ENCODE results near the gene BACH2. TPM values are rescaled to one million over a fixed set of nuclear protein-coding genes. Genes with fewer than 3 reads are reported as not detected.

The BACH2 gene
- total and polyA plus RNA-seq, 10 of the 15 experiments (the other 5 are each of a cell fraction or from before 2014, with no cell fraction given): 0.03 to 0.28 (median 0.04) TPM; not detected in 3

GRCh38 chr6:89975366-89975765 is 321.3 kb downstream of the BACH2 start:
- RAD21 ChIA-PET (ENCODE audit: unreplicated experiment): interaction anchor here (1.0 kb wide), 1 partner anchor 504 kb away, joined by 4 read pairs; no protein-coding TSS in a partner anchor
- no TSS peak for BruUV-seq (replicated peaks)
- TF ChIP-seq ASH2L (IDR thresholded peaks at IDR 0.05; ENCODE audit: borderline replicate concordance, low read depth) (no peak), NR2C2 (IDR thresholded peaks at IDR 0.05; ENCODE audit: borderline replicate concordance, control insufficient read depth, insufficient read length, low read depth) (no peak), PAX5 (IDR thresholded peaks at IDR 0.05; ENCODE audit: borderline replicate concordance, low read depth, low read length) (no peak), SMC3 (IDR thresholded peaks at IDR 0.05; ENCODE audit: borderline replicate concordance, low read length) (no peak), YY1 (IDR thresholded peaks at IDR 0.05; ENCODE audit: low read depth, low read length) (no peak), FOXK2 (IDR thresholded peaks at IDR 0.05) (no peak), ZNF274 (IDR thresholded peaks at IDR 0.05; ENCODE audit: insufficient read depth, insufficient read length) (no peak)
- ATAC-seq: no peak
- intact Hi-C loops (cut with micrococcal nuclease; ENCODE audit: unreplicated experiment) (no loop called here), in situ Hi-C loops (cut with MboI) (no loop called here)
- H3K4me3 ChIP-seq: no peak overlapping the region
- H3K4me1 ChIP-seq (ENCODE audit: control insufficient read depth, insufficient read depth, low read length): no peaks in the 10 kb centered on the region
- SMC1A ChIA-PET (ENCODE audit: uncharacterized antibody, unreplicated experiment): interaction anchor here (0.6 to 0.7 kb wide), 2 partner anchors 418 to 622 kb away, joined by 3 read pairs; no protein-coding TSS in a partner anchor
- H3K27me3 ChIP-seq (replicated peaks in 1 of 2; ENCODE audit: control insufficient read depth in 2 of 2, insufficient read depth in 2 of 2, low read length in 1 of 2): peaks cover 0 to 3% of the 10 kb centered on the region in 2 experiments; a peak in 2 of 4 replicates
- 0% methylated on average over 1 of the region's 1 CpG for WGBS (ENCODE audit: insufficient coverage, insufficient replicate concordance, low lambda C conversion rate, missing lambda C conversion rate)
- H3K27ac ChIP-seq (ENCODE audit: control insufficient read depth, insufficient read depth): no peak overlapping the region
- no peaks in the 10 kb centered on the region for H3K9me3 ChIP-seq (replicated peaks; ENCODE audit: control insufficient read depth, insufficient read depth, low read length)
- H3K9ac ChIP-seq (ENCODE audit: control insufficient read depth, insufficient read depth, low read length): no peak overlapping the region
- H3K79me2 ChIP-seq (ENCODE audit: control insufficient read depth, insufficient read depth, low read length): no peaks in the 10 kb centered on the region
- no peaks in the 10 kb centered on the region for H4K20me1 ChIP-seq (ENCODE audit: control insufficient read depth, insufficient read depth)
- FAIRE-seq: no peak
- no peaks in the 10 kb centered on the region for H3K36me3 ChIP-seq (ENCODE audit: control insufficient read depth in 2 of 2, insufficient read depth in 2 of 2, low read length in 1 of 2)
- no peak for DNase-seq (ENCODE audit: low read depth, low spot score)
- CTCF ChIA-PET: interaction anchor here (0.6 kb wide), 1 partner anchor 543 kb away, joined by 3 read pairs; no protein-coding TSS in a partner anchor
- no peak overlapping the region for H2AFZ ChIP-seq (ENCODE audit: control insufficient read depth, low read depth, low read length)
- POLR2A ChIA-PET: no interaction called here
- no peak overlapping the region for H3K4me2 ChIP-seq (ENCODE audit: control insufficient read depth, insufficient read depth)

GRCh38 chr6:89974834-89975233 is 321.8 kb downstream of the BACH2 start:
- Histone ChIP-seq H3K27ac (ENCODE audit: control insufficient read depth, insufficient read depth) (no peak overlapping the region), H3K9me3 (replicated peaks; ENCODE audit: control insufficient read depth, insufficient read depth, low read length) (no peaks in the 10 kb centered on the region), H3K79me2 (ENCODE audit: control insufficient read depth, insufficient read depth, low read length) (no peaks in the 10 kb centered on the region), H3K4me1 (ENCODE audit: control insufficient read depth, insufficient read depth, low read length) (no peaks in the 10 kb centered on the region), H4K20me1 (ENCODE audit: control insufficient read depth, insufficient read depth) (no peaks in the 10 kb centered on the region), H3K4me2 (ENCODE audit: control insufficient read depth, insufficient read depth) (no peak overlapping the region), H3K27me3 (replicated peaks in 1 of 2; ENCODE audit: control insufficient read depth in 2 of 2, insufficient read depth in 2 of 2, low read length in 1 of 2) (peaks cover 0 to 3% of the 10 kb centered on the region in 2 experiments; a peak in 2 of 4 replicates), H3K4me3 (no peak overlapping the region), H3K9ac (ENCODE audit: control insufficient read depth, insufficient read depth, low read length) (no peak overlapping the region), H2AFZ (ENCODE audit: control insufficient read depth, low read depth, low read length) (no peak overlapping the region), H3K36me3 (ENCODE audit: control insufficient read depth in 2 of 2, insufficient read depth in 2 of 2, low read length in 1 of 2) (no peaks in the 10 kb centered on the region)
- WGBS (ENCODE audit: insufficient coverage, insufficient replicate concordance, low lambda C conversion rate, missing lambda C conversion rate): 30% methylated on average over 3 of the region's 3 CpGs
- intact Hi-C loops (cut with micrococcal nuclease; ENCODE audit: unreplicated experiment): no loop called here
- no peak for DNase-seq (ENCODE audit: low read depth, low spot score)
- ATAC-seq: no peak
- no peak for FAIRE-seq
- no TSS peak for BruUV-seq (replicated peaks)
- CTCF ChIA-PET: interaction anchor here (0.6 kb wide), 1 partner anchor 542 kb away, joined by 3 read pairs; no protein-coding TSS in a partner anchor
- RAD21 ChIA-PET (ENCODE audit: unreplicated experiment): interaction anchor here (1.0 kb wide), 1 partner anchor 504 kb away, joined by 4 read pairs; no protein-coding TSS in a partner anchor
- POLR2A ChIA-PET: no interaction called here
- SMC1A ChIA-PET (ENCODE audit: uncharacterized antibody, unreplicated experiment): interaction anchor here (0.6 to 0.7 kb wide), 4 partner anchors 34 to 623 kb away, joined by 3 to 6 read pairs (median 3); no protein-coding TSS in a partner anchor
- in situ Hi-C loops (cut with MboI): no loop called here
- TF ChIP-seq RFX5 (IDR thresholded peaks at IDR 0.05; ENCODE audit: low read depth, low read length) (no peak), SIX5 (IDR thresholded peaks at IDR 0.05; ENCODE audit: low read depth, low read length, severe bottlenecking) (no peak), ZNF274 (IDR thresholded peaks at IDR 0.05; ENCODE audit: insufficient read depth, insufficient read length) (no peak), NR2C2 (IDR thresholded peaks at IDR 0.05; ENCODE audit: borderline replicate concordance, control insufficient read depth, insufficient read length, low read depth) (no peak), ELK1 (IDR thresholded peaks at IDR 0.05; ENCODE audit: low read depth, low read length) (no peak), SUZ12 (IDR thresholded peaks at IDR 0.05; ENCODE audit: unreplicated experiment) (no peak)
